NB4 (cell line): ENCODE results near the gene SPRED3.

Source experiments
- CTCF ChIP-seq: IDR thresholded peaks from one replicate; pipeline ENCODE4 v1.5.1; 2012; ENCODE audit warnings: low read depth, low read length
- MAX ChIP-seq: IDR thresholded peaks from 2 replicates; pipeline ENCODE4 v1.6.1; 2011; ENCODE audit warnings: low read depth, low read length
- MYC ChIP-seq: IDR thresholded peaks from 2 replicates; pipeline ENCODE4 v1.6.1; 2011; ENCODE audit warnings: low read depth, low read length
- POLR2A ChIP-seq: IDR thresholded peaks from 2 replicates; pipeline ENCODE4 v1.6.1; 2011; ENCODE audit warnings: mild to moderate bottlenecking; ENCODE audit not compliant: insufficient read length; ENCODE audit errors: extremely low read depth

- TF ChIP-seq CTCF = no peak
- no peak for TF ChIP-seq MYC
- TF ChIP-seq POLR2A = no peak
- no peak for TF ChIP-seq MAX
Measured at GRCh38 chr19:38370299-38370698, 18.2 kb upstream of the SPRED3 start.
